Ureter (tissue), 1 donor: ENCODE results near the gene FXR1. TPM values are rescaled to one million over a fixed set of nuclear protein-coding genes. Genes with fewer than 3 reads are reported as not detected.
"Not testable (repeated sequence)": the region's sequence is repeated elsewhere in the genome, so short reads cannot be mapped to it uniquely, and the experiment has no call there.

ENCODE experiments used
- DNase-seq: peaks from one replicate; pipeline ENCODE4 v3.0.0-alpha.2; 2020; ENCODE audit warnings: low spot score
- total RNA-seq: library from RNA; stranded (reverse); gene quantifications from one replicate; pipeline ENCODE4 v1.2.4, GENCODE V29; 2023
- donor health status: DM: yes; HTN: yes; CAD: no.

FXR1 gene
- total RNA-seq, 1 donor from 2014 or later, result 120 TPM

GRCh38 chr3:180934638-180935037, 22.2 kb downstream of the FXR1 start:
- no peak for DNase-seq

GRCh38 chr3:180940826-180941225, 28.4 kb downstream of the FXR1 start:
- DNase-seq, result no peak

GRCh38 chr3:180947761-180948390, 35.4 kb downstream of the FXR1 start:
- no peak for DNase-seq

DNA sequence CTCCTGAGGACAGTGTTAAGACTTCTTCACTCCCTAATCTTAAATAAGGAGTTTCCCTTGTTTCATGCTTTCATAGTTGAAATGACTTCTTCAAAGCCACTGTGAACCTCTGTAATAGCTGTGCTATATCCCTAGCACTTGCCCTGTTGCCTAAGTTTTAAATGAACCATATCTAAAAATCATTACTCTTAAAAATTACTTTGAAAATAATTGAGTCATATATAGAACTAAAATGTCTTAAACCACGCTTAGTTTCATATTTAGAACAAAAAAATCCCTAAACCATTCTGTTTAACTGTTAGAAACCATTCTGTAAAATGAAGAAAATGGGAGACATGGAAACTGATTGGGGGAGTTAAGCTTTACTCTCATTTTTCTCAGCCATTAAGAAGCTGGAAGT, 47.2 kb downstream of the FXR1 start:
- DNase-seq, result no peak

DNA sequence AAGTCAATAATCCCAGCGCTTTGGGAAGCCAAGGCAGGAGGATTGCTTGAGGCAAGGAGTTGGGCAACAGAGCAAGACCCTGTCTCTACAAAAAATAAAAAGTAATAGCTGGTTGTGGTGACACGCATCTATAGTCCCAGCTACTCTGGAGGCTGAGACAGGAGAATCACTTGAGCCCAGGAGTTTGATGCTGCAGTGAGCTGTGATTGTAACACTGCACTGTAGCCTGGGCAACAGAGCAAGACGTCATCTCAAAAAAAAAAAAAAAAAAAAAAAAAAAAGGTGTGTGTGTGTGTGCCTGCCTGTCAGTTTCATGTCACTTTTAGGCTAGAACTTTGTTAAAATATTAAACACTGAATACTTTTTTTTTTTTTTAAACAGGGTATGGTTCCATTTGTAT, 48.6 kb downstream of the FXR1 start:
- no peak for DNase-seq

- DNase-seq, result no peak
These were observed 49.1 kb downstream of the FXR1 start for GRCh38 chr3:180961552-180961951.

DNA sequence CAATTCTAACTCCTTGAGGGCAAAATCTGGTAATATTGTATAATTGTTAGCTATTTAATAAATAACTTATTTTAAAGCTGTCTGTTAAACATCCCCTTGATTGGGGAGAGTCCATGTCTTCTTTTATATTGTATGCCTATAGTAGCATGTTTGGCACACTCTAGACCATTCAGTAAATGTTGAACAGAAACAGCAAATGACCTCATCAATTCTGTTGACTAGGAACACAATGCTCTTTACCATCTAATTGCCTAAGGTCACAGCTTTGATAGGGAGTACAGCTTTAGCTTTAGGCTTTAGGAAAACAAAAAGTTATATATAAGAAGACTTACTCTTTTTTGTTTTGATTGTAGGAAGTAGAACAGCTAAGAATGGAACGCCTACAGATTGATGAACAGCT, 50.1 kb downstream of the FXR1 start:
- no peak for DNase-seq

GRCh38 chr3:180970931-180971330, 58.5 kb downstream of the FXR1 start:
- DNase-seq, result no peak

- DNase-seq, result no peak
These were observed 61.1 kb downstream of the FXR1 start for GRCh38 chr3:180973543-180973942.

DNA sequence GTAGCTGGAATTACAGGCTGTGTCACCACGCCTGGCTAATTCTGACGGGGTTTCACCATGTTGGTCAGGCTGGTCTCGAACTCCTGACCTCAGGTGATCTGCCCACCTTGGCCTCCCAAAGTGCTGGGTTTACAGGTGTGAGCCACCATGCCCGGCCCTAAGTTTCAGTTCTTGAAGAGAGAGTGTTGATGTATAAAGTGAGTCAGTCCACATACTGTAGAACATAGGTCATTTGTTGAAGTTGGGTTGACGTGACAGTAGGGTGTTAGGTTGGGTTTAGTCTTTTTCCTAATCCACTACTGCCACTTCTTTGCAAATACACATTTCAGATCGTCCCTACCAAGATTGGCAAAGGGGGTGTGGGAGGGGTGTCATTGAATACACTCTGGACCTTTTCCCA, 61.8 kb downstream of the FXR1 start:
- DNase-seq, result no peak

DNA sequence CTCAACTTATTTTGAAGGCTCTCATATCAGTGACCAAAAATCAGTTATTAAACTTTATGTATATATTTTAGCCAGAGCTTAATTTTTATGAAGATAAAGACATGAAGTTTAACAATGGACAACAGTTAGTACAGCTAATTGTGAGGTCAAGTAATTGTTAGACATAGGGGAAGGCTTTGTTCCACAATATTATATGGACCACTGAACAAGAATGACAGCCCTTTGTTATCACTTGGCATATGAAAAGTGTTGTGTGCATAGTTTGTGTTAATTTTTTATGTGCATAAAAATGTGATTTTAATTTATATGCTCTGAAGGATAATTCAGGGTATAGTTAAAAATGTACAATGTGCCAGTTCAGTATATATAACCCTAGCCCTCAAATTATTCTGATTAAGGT, 65.0 kb downstream of the FXR1 start:
- no peak for DNase-seq

- DNase-seq, result no peak
These were observed 67.5 kb downstream of the FXR1 start for GRCh38 chr3:180979961-180980360.

DNA sequence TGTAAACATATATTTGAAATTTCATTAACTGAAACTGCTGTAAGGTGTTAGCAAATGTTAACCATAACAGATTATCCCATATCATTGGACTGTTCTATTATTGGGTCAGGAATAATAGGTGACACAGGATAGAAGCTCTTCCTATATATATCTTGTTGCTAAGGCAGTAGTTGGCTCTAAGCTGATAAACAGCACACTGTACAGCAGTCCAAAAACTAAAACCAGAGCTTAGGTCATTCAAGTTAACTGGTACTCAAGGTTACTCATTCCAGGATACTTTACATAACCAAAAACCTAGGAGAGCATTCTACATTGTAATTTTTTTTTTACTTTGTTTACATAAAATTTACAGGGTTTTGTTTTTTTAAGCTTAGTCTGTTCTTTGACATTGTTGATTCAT, 68.1 kb downstream of the FXR1 start:
- DNase-seq, result no peak

DNA sequence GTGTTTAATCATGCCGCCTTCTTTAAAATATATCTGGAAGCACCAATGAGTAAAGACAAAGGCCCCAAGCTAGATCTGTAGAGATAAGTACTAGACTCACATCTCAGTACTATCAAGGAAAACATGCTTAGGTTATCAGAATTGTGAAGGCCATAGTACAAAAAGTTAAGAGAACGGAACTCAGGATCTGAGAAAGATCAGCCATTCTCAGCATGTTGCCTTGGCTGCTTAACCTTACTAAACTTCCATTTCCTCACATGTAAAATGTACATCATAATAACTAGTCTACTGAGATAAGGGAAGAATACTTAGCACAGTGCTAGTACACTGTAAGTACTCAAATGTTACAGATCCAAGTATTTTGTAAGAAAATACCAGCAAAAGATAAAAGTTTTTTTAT, 69.4 kb downstream of the FXR1 start:
- no peak for DNase-seq

DNA sequence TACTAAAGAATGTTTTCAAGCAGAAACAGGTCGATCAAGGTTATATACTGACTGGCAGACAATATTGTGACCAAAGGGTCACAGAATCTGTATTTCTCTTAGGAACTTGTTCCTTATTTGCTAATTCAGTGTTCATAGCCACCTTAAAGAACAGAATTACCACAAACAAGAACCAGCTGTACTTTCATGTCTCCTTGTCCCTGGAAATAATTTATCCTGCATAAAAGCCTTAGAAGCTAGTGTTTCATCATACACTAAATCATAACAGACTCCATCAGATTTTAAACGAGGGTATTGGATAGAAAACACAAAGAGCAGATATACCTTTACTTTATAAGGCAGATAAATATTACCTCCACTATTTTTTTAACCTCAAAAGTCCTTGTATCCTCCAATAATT, 70.7 kb downstream of the FXR1 start:
- DNase-seq, result no peak

GRCh38 chr3:180986366-180986765, 73.9 kb downstream of the FXR1 start:
- not testable (repeated sequence) for DNase-seq

DNA sequence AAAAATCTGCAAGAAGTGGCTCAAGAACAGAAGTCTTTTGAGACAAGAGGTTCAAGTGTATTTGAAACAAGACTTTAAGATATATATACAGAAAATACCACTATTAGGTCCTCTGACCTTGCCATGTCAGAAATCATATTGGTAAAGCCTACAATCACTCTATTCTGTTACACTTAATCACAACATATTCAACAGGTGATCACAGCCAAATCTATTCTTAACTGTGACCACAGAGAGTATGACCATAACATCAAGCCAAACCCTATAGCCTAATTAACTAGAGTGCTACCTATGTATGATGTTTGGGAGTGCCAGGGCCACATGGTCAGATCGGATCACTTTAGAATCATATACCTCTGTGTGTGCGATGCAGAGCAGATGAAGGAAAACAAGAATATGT, 74.9 kb downstream of the FXR1 start:
- no peak for DNase-seq

DNA sequence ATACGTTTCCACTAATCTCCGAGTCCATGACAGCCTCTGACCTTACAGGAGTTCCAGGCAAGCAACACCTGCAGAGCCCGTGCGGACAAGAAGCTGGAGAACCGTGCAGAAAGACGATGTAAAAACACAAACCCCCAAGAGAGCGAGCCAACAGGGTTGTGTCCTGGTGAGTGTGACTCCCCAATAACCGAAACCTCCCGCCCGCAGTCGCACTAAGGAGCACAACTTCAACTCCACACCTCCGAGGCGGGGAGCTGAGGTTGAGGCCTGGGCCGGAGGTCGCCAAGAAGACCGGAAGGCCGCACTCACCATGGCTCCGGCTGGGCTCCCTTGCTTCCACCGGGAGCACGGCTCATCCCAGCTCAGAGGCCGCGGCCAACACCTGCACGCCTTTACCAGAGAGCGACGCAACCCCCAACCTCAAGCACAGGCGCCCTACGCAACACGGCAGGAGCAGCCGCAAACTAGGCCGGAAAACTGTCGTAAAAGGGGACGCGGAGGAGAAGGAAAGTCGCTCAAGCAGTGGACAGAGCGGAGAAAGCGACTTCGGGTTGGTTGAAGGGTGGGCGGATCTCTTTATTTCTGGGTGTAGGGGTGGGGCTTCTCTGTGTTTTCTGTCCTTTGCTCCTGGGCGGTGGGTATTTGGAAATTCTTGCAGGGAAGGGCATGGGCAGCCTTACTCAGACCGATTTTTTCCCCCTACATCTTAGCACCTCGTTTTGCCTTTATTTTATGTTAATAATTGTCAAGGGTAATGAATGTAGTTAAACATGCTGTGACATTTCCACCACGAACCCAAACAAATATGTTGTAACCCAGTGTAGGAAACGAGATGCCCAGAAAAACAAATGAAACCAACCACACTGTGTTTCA, 77.1 kb downstream of the FXR1 start, which contains the start of gene DNAJC19:
DNAJC19 (minus strand) TSS at position 446 of the 873 bp plus-strand sequence; CDS start at position 312, 134 bp downstream.
- peak; percentile 95 for DNase-seq

DNA sequence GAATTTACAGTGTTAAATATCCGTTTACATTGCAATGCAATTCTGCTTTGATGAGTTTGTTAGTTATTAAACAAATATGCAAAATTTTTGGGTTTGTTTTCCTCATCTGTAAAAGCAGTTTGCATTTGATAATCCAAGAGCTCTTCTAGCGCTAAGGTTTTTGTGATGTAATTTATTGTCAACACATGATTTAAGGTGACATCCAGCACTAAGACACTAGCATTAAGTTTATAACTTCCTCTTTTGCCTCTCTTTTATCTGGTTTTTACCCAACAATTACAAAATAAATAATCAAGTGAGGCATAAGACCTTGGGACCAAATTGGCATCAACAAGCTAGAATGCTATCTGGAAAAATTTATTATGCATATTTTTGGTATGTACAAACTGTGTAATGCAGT, 78.0 kb downstream of the FXR1 start:
- no peak for DNase-seq

- DNase-seq, result no peak
These were observed 84.0 kb downstream of the FXR1 start for GRCh38 chr3:180996415-180996932.

DNA sequence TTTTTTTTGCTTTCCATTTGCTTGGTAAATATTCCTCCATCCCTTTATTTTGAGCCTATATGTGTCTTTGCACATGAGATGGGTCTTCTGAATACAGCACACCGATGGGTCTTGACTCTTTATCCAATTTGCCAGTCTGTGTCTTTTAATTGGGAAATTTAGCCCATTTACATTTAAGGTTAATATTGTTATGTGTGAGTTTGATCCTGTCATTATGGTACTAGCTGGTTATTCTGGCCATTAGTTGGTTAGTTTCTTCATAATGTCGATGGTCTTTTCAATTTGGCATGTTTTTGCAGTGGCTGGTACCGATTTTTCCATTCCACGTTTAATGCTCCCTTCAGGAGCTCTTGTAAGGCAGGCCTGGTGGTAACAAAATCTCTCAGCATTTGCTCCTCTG, 89.9 kb downstream of the FXR1 start:
- DNase-seq, result not testable (repeated sequence)

DNA sequence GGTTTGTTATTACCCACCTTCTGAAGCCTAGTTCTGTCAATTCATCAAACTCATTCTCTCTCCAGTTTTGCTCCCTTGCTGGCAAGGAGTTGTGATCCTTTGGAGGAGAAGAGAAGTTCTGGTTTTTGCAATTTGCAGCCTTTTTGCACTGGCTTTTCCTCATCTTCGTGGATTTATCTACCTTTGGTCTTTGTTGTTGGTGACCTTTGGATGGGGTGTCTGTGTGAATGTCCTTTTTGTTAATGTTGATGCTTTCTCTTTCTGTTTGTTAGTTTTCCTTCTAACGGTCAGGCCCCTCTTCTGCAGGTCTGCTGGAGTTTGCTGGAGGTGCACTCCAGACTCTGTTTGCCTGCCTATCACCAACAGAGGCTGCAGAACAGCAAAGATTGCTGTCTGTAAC, 91.0 kb downstream of the FXR1 start:
- not testable (repeated sequence) for DNase-seq

GRCh38 chr3:181006541-181006940, 94.1 kb downstream of the FXR1 start:
- DNase-seq, result no peak
